H1 (cell line): ENCODE measurements around the gene L3MBTL4. TPM values are rescaled to one million over a fixed set of nuclear protein-coding genes. Genes with fewer than 3 reads are reported as not detected.

Source experiments
- CTCF ChIA-PET: fragments of 300-600 bp; sonication (Branson Sonifier 250); formaldehyde crosslinking; loops from one replicate; lab custom pipeline; 2021; ENCODE audit not compliant: partially characterized antibody; lab: Charles Lee
- POLR2A ChIA-PET: fragments of 300-600 bp; sonication (Branson Sonifier 250); formaldehyde crosslinking; loops from one replicate; lab custom pipeline; 2021; ENCODE audit warnings: inconsistent platforms; ENCODE audit not compliant: partially characterized antibody; lab: Charles Lee
- DNase-seq, 2 experiments: peaks; one replicate each; pipeline versions ENCODE4 v3.0.0 to v3.0.0-alpha.2; 2010 to 2022; ENCODE audit warnings: low spot score in 2 of 2, low read depth in 1 of 2, mixed read lengths in 1 of 2
- FAIRE-seq: peaks from 2 replicates; lab custom pipeline; 2011; peaks lifted over from hg19 to GRCh38; lab: Jason Lieb, UNC
- H2AFZ ChIP-seq: 2 replicates; pipeline ENCODE4 v1.8.1; 2012; ENCODE audit warnings: low read length, inconsistent platforms
- H2AK5ac ChIP-seq: 2 replicates; pipeline ENCODE4 v1.6.1; 2013; ENCODE audit warnings: low read depth, low read length
- H2BK120ac ChIP-seq: replicated peaks from 2 replicates; pipeline ENCODE3; 2013; ENCODE audit warnings: low read depth, low read length, inconsistent platforms
- H2BK12ac ChIP-seq: 2 replicates; pipeline ENCODE4 v1.6.1; 2013; ENCODE audit warnings: low read depth, low read length
- H2BK15ac ChIP-seq: 2 replicates; pipeline ENCODE4 v1.6.1; 2013; ENCODE audit warnings: low read length
- H2BK20ac ChIP-seq: 2 replicates; pipeline ENCODE4 v1.6.1; 2013; ENCODE audit warnings: low read length
- H2BK5ac ChIP-seq: 2 replicates; pipeline ENCODE4 v1.6.1; 2013; ENCODE audit warnings: low read depth, low read length
- H3K14ac ChIP-seq: 2 replicates; pipeline ENCODE4 v1.6.1; 2013; ENCODE audit warnings: inconsistent platforms; ENCODE audit not compliant: insufficient read length
- H3K18ac ChIP-seq: 2 replicates; pipeline ENCODE4 v1.6.1; 2013; ENCODE audit warnings: low read length; ENCODE audit errors: extremely low read depth
- H3K23ac ChIP-seq: 2 replicates; pipeline ENCODE4 v1.6.1; 2013; ENCODE audit warnings: inconsistent platforms; ENCODE audit not compliant: insufficient read length
- H3K23me2 ChIP-seq: 2 replicates; pipeline ENCODE4 v1.6.1; 2013; ENCODE audit warnings: low read depth, low read length
- H3K27ac ChIP-seq: 2 replicates; pipeline ENCODE4 v1.6.1; 2011; ENCODE audit warnings: low read depth, low read length, inconsistent platforms
- H3K27me3 ChIP-seq, 4 experiments: replicated peaks in 1 of 4; 1 replicate in 1 of 4; 2 replicates in 3 of 4; pipeline versions ENCODE4 v1.6.1 to v1.8.1; 2011 to 2013; ENCODE audit warnings: low read length in 3 of 4, mild to moderate bottlenecking in 3 of 4, inconsistent platforms in 2 of 4, mixed read lengths in 2 of 4, moderate library complexity in 1 of 4; ENCODE audit not compliant: control insufficient read depth in 3 of 4, insufficient read depth in 3 of 4; ENCODE audit errors: extremely low read depth in 1 of 4
- H3K36me3 ChIP-seq, 4 experiments: 2 replicates each; pipeline versions ENCODE4 v1.6.1 to v1.8.1; 2011 to 2013; ENCODE audit warnings: mild to moderate bottlenecking in 4 of 4, low read length in 3 of 4, moderate library complexity in 2 of 4, control low read depth in 1 of 4, inconsistent platforms in 1 of 4; ENCODE audit not compliant: insufficient read depth in 4 of 4, control insufficient read depth in 2 of 4
- H3K4ac ChIP-seq: replicated peaks from 2 replicates; pipeline ENCODE3; 2013; ENCODE audit warnings: low read length, low read depth, mixed read lengths, inconsistent platforms; ENCODE audit not compliant: insufficient read length
- H3K4me1 ChIP-seq, 4 experiments: replicated peaks in 1 of 4; 1 replicate in 1 of 4; 2 replicates in 3 of 4; pipeline versions ENCODE4 v1.6.1 to v1.8.1; 2011 to 2013; ENCODE audit warnings: low read length in 3 of 4, inconsistent platforms in 2 of 4, mixed read lengths in 1 of 4; ENCODE audit not compliant: insufficient read depth in 4 of 4, control insufficient read depth in 3 of 4
- H3K4me2 ChIP-seq, 2 experiments: 2 replicates each; pipeline versions ENCODE4 v1.6.1 to v1.8.1; 2011 to 2013; ENCODE audit warnings: low read depth in 2 of 2, low read length in 2 of 2, control low read depth in 1 of 2, inconsistent platforms in 1 of 2, mild to moderate bottlenecking in 1 of 2; ENCODE audit not compliant: insufficient read depth in 1 of 2
- H3K4me3 ChIP-seq, 4 experiments: fragments of 200-600, 300-600 bp in 1 of 4; sonication (generic), shearing (Covaris generic), sonication (Bioruptor Twin) in 1 of 4; 2 replicates each; pipeline versions ENCODE4 v1.5.1 to v1.8.1; 2011 to 2016; ENCODE audit warnings: low read length in 4 of 4, low read depth in 3 of 4, control low read depth in 2 of 4, inconsistent platforms in 2 of 4, mild to moderate bottlenecking in 2 of 4, mixed read lengths in 1 of 4, moderate library complexity in 1 of 4; ENCODE audit not compliant: insufficient read depth in 2 of 4; ENCODE audit errors: extremely low read depth in 1 of 4
- H3K56ac ChIP-seq: replicated peaks from 2 replicates; pipeline ENCODE3; 2013; ENCODE audit warnings: low read depth, mild to moderate bottlenecking, mixed read lengths, low read length, inconsistent platforms; ENCODE audit not compliant: insufficient read length
- H3K79me1 ChIP-seq: 2 replicates; pipeline ENCODE4 v1.6.1; 2013; ENCODE audit warnings: low read depth, low read length, control low read depth
- H3K79me2 ChIP-seq, 2 experiments: 2 replicates each; pipeline versions ENCODE4 v1.6.1 to v1.8.1; 2012 to 2013; ENCODE audit warnings: low read length in 2 of 2, mild to moderate bottlenecking in 2 of 2, inconsistent platforms in 1 of 2; ENCODE audit not compliant: insufficient read depth in 2 of 2, control insufficient read depth in 1 of 2
- H3K9ac ChIP-seq, 4 experiments: replicated peaks in 1 of 4; 1 replicate in 1 of 4; 2 replicates in 3 of 4; pipeline versions ENCODE4 v1.6.1 to v1.8.1; 2011 to 2013; ENCODE audit warnings: low read depth in 3 of 4, low read length in 3 of 4, control low read depth in 2 of 4, mild to moderate bottlenecking in 2 of 4, moderate library complexity in 2 of 4, inconsistent platforms in 1 of 4; ENCODE audit errors: extremely low read depth in 1 of 4
- H3K9me3 ChIP-seq, 2 experiments: 2 replicates each; pipeline versions ENCODE4 v1.6.1 to v1.8.1; 2012 to 2013; ENCODE audit warnings: mild to moderate bottlenecking in 2 of 2, moderate library complexity in 2 of 2, control low read depth in 1 of 2, inconsistent platforms in 1 of 2, low read depth in 1 of 2, low read length in 1 of 2, mixed read lengths in 1 of 2; ENCODE audit not compliant: insufficient read depth in 2 of 2
- H4K20me1 ChIP-seq, 2 experiments: replicated peaks in 1 of 2; 2 replicates each; pipeline versions ENCODE3 to v1.8.1; 2011 to 2013; ENCODE audit warnings: inconsistent platforms in 2 of 2, low read length in 2 of 2, mild to moderate bottlenecking in 1 of 2; ENCODE audit not compliant: insufficient read depth in 2 of 2, control insufficient read depth in 1 of 2
- H4K5ac ChIP-seq: 2 replicates; pipeline ENCODE4 v1.6.1; 2013; ENCODE audit warnings: low read length, low read depth, mixed read lengths, inconsistent platforms; ENCODE audit not compliant: insufficient read length
- H4K8ac ChIP-seq: 2 replicates; pipeline ENCODE4 v1.8.0; 2013; ENCODE audit warnings: mild to moderate bottlenecking, moderate library complexity, low read length, inconsistent platforms; ENCODE audit not compliant: insufficient read depth; ENCODE audit errors: extremely low read depth
- H4K91ac ChIP-seq: replicated peaks from 2 replicates; pipeline ENCODE3; 2013; ENCODE audit warnings: low read length, mixed read lengths, inconsistent platforms; ENCODE audit not compliant: insufficient read length
- ASH2L ChIP-seq: fragments of 200-600, 300-600 bp; sonication (generic); IDR thresholded peaks from one replicate; pipeline ENCODE4 v1.7.1; 2017; ENCODE audit warnings: low read length
- BACH1 ChIP-seq: IDR thresholded peaks from 2 replicates; pipeline ENCODE4 v1.6.1; 2012; ENCODE audit warnings: low read length, improper control_type of control experiment
- EP300 ChIP-seq, 2 experiments: IDR thresholded peaks; 1 replicate in 1 of 2; 2 replicates in 1 of 2; pipeline ENCODE4 v1.6.1; 2011 to 2012; ENCODE audit warnings: low read depth in 2 of 2, low read length in 2 of 2, mild to moderate bottlenecking in 2 of 2, borderline replicate concordance in 1 of 2, inconsistent platforms in 1 of 2, moderate library complexity in 1 of 2
- KDM4A ChIP-seq: IDR thresholded peaks from one replicate; pipeline ENCODE4 v1.7.1; 2012; ENCODE audit warnings: low read depth, mild to moderate bottlenecking, moderate library complexity, low read length, inconsistent platforms; ENCODE audit not compliant: severe bottlenecking
- POU5F1 ChIP-seq: IDR thresholded peaks from 2 replicates; pipeline ENCODE4 v1.6.1; 2011; ENCODE audit warnings: low read depth, mild to moderate bottlenecking, low read length, moderate library complexity
- RNF2 ChIP-seq: fragments of 200-900, 300-1000 bp; sonication (generic); IDR thresholded peaks from 2 replicates; pipeline ENCODE4 v1.7.1; 2016; ENCODE audit warnings: borderline replicate concordance, low read depth, mild to moderate bottlenecking, antibody characterized with exemption, low read length; ENCODE audit not compliant: poor library complexity, severe bottlenecking; ENCODE audit errors: missing control alignments
- SP4 ChIP-seq: IDR thresholded peaks from 2 replicates; pipeline ENCODE4 v1.6.1; 2012; ENCODE audit warnings: low read length, inconsistent platforms
- TAF1 ChIP-seq: IDR thresholded peaks from 2 replicates; pipeline ENCODE4 v1.6.1; 2011; ENCODE audit warnings: mild to moderate bottlenecking, low read depth, low read length
- TAF7 ChIP-seq: optimal IDR thresholded peaks from 2 replicates; pipeline ENCODE3; 2011; ENCODE audit warnings: low read depth, mild to moderate bottlenecking, inconsistent platforms, low read length, moderate library complexity, borderline replicate concordance
- WGBS, 2 experiments: shearing (Covaris generic) in 1 of 2; methylation state at CpG; one replicate each; pipeline versions ENCODE4 v1.1.6 to v1.1.7; 2013 to 2015; ENCODE audit warnings: low lambda C conversion rate in 2 of 2, mixed read lengths in 2 of 2, inconsistent platforms in 1 of 2, low coverage in 1 of 2, missing lambda C conversion rate in 1 of 2; ENCODE audit not compliant: insufficient replicate concordance in 2 of 2, insufficient coverage in 1 of 2, insufficient read length in 1 of 2; ENCODE audit errors: extremely low coverage in 1 of 2, missing lambda C conversion rate in 1 of 2; 5-methylcytosine and 5-hydroxymethylcytosine counted together
- polyA plus RNA-seq, 7 experiments: library from polyadenylated mRNA; depleted of rRNA in 3 of 7; stranded (reverse) in 5 of 7; unstranded in 2 of 7; fragments of >200 nt in 5 of 7; fragments of 200-250 nt in 2 of 7; gene quantifications; 1 replicate in 5 of 7; 2 replicates in 1 of 7; 4 replicates in 1 of 7; pipeline versions ENCODE4 v1.2.1 to v1.2.3, GENCODE V29; 2011 to 2013; ENCODE audit warnings: missing spikeins in 2 of 7, mixed read lengths in 2 of 7
- total RNA-seq: library from RNA; stranded (reverse); fragmentation: NEBNext Ultra II Directional; extraction: Animal tissue kit (Norgen Biotek cat#: 25700); gene quantifications from 2 replicates; pipeline ENCODE4 v1.2.1, GENCODE V29; 2021
- TF ChIP-seq, protein P1 (sequence below): IDR thresholded peaks from 2 replicates; pipeline ENCODE4 v1.6.1; 2012; ENCODE audit warnings: low read length, inconsistent platforms
- TF ChIP-seq, protein P2 (sequence below): IDR thresholded peaks from 2 replicates; pipeline ENCODE4 v1.6.1; 2012; ENCODE audit warnings: inconsistent platforms

L3MBTL4 gene
- total and polyA plus RNA-seq, 2 of the 8 experiments (the other 6 are each of a cell fraction or from before 2014, with no cell fraction given): 1.0 to 2.1 TPM

DNA sequence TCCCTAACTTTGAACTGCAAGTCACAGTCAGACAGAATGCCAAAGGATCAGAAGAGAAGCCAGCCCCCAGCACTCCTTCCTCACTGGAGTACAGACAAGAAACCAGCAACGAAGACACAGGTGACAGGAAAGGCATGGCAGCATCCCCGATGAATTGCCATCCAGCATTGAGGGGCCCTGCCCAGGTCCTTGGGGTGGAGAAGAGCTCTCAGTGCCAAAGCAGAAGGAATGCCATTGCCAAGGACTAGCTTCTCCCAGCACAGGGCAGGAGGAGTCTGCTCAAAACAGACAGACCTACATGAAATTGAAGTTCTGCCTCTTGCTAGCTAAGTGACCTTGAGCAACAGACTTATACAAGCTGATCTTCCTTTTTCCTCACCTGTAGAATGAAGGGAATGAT lies 220.1 kb downstream of the L3MBTL4 start:
- no peak overlapping the region for H4K5ac ChIP-seq
- H3K79me2 ChIP-seq: no peaks in the 10 kb centered on the region
- FAIRE-seq (no peak), DNase-seq (no peak)
- ChIA-PET CTCF (interaction anchor here (0.7 to 1.9 kb wide), 4 partner anchors 13 to 306 kb away, joined by 3 to 5 read pairs (median 3); no protein-coding TSS in a partner anchor), POLR2A (no interaction called here)
- H2AK5ac ChIP-seq: no peak overlapping the region; the same call in 1 of the 2 replicates
- H3K18ac ChIP-seq: no peak overlapping the region
- 100% methylated on average over 2 of the region's 2 CpGs; no CpG with 5 or more reads in 1 of the 2 experiments for WGBS, 2 experiments
- H2AFZ ChIP-seq: no peak overlapping the region
- H3K4me3 ChIP-seq: no peak overlapping the region
- H3K4ac ChIP-seq: no peak overlapping the region
- no peaks in the 10 kb centered on the region for H3K79me1 ChIP-seq
- H3K9ac ChIP-seq: no peak overlapping the region
- no peak overlapping the region for H3K4me2 ChIP-seq
- no peaks in the 10 kb centered on the region for H3K27me3 ChIP-seq
- no peak overlapping the region for H2BK120ac ChIP-seq
- H4K8ac ChIP-seq: peak overlapping the region; percentile 73; the same call in 1 of the 2 replicates
- no peak overlapping the region for H4K91ac ChIP-seq
- H3K9me3 ChIP-seq: peaks cover 2 to 3% of the 10 kb centered on the region in 2 experiments; a peak in 2 of 4 replicates
- H4K20me1 ChIP-seq: no peaks in the 10 kb centered on the region
- H2BK20ac ChIP-seq: no peak overlapping the region
- H2BK5ac ChIP-seq: no peak overlapping the region
- no peaks in the 10 kb centered on the region for H3K36me3 ChIP-seq
- no peak overlapping the region for H3K23ac ChIP-seq
- H3K23me2 ChIP-seq: no peaks in the 10 kb centered on the region; the same call in 1 of the 2 replicates
- no peak overlapping the region for H3K56ac ChIP-seq
- H3K27ac ChIP-seq: no peak overlapping the region
- no peak overlapping the region for H3K14ac ChIP-seq
- no peaks in the 10 kb centered on the region for H3K4me1 ChIP-seq
- H2BK12ac ChIP-seq: no peak overlapping the region
- no peak overlapping the region for H2BK15ac ChIP-seq
- no peak for TF ChIP-seq TAF7
- TF ChIP-seq RNF2: no peak
- no peak for TF ChIP-seq BACH1
- TF ChIP-seq, protein P1, sequence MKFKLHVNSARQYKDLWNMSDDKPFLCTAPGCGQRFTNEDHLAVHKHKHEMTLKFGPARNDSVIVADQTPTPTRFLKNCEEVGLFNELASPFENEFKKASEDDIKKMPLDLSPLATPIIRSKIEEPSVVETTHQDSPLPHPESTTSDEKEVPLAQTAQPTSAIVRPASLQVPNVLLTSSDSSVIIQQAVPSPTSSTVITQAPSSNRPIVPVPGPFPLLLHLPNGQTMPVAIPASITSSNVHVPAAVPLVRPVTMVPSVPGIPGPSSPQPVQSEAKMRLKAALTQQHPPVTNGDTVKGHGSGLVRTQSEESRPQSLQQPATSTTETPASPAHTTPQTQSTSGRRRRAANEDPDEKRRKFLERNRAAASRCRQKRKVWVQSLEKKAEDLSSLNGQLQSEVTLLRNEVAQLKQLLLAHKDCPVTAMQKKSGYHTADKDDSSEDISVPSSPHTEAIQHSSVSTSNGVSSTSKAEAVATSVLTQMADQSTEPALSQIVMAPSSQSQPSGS: no peak
- no peak for TF ChIP-seq SP4
- no peak for TF ChIP-seq TAF1
- TF ChIP-seq ASH2L: no peak
- TF ChIP-seq, protein P2, sequence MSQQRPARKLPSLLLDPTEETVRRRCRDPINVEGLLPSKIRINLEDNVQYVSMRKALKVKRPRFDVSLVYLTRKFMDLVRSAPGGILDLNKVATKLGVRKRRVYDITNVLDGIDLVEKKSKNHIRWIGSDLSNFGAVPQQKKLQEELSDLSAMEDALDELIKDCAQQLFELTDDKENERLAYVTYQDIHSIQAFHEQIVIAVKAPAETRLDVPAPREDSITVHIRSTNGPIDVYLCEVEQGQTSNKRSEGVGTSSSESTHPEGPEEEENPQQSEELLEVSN: no peak
- TF ChIP-seq POU5F1: no peak
- no peak for TF ChIP-seq KDM4A
- TF ChIP-seq EP300 (IDR thresholded peaks at IDR 0.05; ENCODE audit: borderline replicate concordance in 1 of 2, low read depth in 2 of 2, low read length in 2 of 2): no peak
